ENCODE measurements around the gene ARF4.

Gene ARF4

DNA sequence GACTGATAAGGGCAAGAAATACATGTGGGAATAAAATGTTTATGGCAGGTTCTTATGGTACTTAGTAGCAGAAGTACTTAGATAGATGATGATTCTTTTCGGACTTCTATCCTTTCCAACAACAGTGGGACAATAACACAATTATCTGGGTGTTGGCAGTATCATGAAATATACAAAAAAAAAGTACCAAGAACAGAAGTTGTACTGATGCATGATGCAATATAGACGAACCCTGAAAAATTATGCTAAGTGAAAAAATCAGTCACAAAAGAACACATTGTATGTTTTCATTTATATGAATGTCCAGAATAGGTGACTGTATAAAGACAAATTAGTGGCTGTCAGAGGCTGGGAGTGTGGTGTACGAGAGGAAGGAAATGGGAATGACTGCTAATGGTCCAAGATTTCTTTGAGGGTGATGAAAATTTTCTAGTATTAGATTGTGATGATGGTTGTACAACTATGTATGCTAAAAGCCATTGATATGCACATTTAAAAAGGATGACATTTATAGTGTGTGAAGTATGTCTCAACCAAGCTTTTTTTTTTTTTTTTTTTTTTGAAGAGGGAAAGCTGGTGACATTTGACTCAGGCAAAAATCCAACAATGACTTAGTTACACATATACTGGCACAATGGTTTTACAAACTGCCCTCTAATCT lies 21.0 kb downstream of the ARF4 start:
- DNase-seq: no peak

GRCh38 chr3:57572096-57572495 lies 25.0 kb downstream of the ARF4 start:
- DNase-seq: no peak

DNA sequence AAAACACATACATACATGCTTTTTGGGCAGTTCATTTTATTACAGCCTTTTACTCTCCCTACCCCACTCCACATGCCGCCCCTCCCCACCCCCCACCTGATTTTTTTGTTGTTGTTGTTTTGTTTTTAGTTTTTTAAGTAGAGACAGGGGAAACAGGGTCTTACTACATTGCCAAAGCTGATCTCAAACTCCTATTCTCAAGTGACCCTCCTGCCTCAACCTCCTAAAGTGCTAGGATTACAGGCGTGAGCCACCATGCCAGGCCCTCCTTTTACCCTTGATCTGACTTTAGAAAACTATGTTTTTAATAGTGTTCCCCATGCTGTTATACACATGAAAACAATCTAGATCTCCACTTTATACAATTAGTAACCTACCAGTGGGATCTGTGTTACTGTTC lies 26.3 kb downstream of the ARF4 start:
- DNase-seq: no peak

DNA sequence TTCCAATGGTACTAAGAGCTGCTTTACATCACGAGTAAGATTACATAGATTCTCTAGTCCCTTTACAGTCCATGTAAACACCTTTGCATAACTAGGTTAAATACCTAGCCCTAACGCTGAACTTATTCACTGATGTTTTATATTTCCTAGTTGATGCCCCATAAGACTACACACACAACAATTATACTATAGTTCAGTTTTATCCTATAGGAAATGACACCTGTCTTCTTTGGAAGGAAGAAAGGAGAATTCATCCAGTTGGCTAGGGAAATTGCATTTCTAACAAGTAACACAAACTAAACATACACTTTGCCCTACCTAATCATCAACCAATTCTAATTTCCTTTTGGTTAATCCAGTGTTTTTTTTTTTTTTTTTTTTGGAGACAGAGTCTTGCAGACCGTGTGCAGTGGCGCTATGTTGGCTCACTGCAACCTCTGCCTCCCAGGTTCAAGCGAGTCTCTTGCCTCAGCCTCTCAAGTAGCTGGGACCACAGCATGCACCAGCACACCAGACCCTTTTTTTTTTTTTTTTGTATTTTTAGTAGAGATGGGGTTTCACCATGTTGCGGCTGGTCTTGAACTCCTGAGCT lies 27.2 kb downstream of the ARF4 start:
- DNase-seq: no peak

GRCh38 chr3:57559526-57559925 lies 37.6 kb downstream of the ARF4 start:
- no peak for DNase-seq

- peak; percentile 36 for DNase-seq
Measured at GRCh38 chr3:57557085-57557537, 40.0 kb downstream of the ARF4 start.

GRCh38 chr3:57556459-57557084 lies 40.6 kb downstream of the ARF4 start:
- DNase-seq: peak; percentile 10

GRCh38 chr3:57555738-57556458 lies 41.2 kb downstream of the ARF4 start, which contains the start of gene PDE12:
PDE12 (plus strand) TSS chr3:57556274; CDS start chr3:57556380, 106 bp downstream.
- DNase-seq: peak; percentile 88

GRCh38 chr3:57555306-57555705 lies 41.8 kb downstream of the ARF4 start:
- DNase-seq: no peak

GRCh38 chr3:57546616-57547015 lies 50.5 kb downstream of the ARF4 start:
- no peak for DNase-seq

DNA sequence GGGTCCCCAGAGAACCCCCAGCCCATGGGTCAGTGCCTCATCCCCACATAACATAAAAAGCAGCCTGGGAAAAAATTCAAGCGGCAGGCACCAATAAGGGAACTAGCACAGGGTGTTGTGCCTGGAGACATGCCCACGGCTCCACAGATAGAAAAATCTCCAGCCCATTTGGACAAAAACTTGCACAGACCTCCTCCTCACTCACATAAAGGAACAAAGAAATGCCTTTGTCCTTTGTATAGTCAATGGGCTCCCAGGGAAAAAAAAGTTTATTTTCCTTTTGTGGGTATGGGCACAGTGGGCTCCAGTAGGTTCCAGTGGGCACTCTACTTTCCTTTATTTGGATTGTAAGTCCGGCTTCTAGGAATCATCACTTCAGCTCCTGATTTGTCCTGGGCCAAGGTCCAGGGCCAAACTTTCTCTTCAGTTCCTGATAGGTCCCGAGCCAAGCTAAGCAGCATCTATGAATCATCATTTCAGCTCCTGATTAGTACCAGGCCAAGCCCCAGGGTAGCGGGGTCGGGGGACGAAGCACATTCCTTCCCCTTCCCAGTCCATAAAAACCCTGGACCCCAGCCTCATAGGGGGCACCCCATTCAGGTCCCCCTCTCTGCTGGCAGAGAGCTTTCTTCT lies 51.4 kb downstream of the ARF4 start:
- no peak for DNase-seq

DNA sequence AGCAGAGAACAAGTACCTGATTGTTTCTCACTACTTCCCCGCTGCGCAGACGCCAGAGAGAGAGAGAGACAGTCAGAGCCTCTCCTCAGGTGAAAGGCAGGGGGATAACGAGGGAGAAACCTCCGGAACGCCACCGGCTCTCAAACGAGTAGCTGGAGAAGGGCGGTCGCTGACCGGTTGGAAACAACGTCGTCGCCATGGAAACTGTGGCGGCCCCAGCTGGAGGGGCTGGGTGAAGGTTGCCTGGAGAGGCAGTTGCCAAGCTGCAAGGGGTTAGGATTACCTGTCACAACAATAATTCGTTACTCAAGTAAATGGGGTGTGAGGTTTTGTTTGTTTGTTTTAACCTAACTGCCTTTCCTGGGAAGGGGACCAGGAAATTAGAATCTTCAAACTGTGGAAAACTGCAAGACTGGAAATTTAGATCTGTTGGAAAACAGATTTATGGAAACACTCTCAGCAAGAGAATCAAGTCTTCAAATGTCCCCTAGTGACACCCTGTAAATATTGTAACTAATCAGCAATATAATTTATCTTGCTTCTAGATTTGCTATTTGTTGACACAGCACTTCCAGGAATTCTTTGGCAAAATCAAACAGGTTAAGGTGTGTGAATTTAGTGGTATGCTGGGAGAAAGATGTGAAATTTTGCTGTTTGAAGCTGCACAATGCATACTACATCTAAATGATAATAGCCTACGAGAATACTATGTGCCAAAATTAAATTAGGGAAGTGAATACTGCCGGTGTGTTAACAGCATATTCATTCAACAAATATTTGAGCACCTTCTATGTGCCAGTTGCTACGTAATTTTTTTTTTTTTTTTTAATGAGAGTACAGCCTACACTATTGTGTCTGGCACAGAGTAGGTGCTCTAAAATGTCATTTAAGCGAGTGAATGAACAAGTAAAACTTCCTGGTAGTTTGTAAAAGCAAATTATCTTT lies 52.7 kb downstream of the ARF4 start, which contains the start of gene DNAH12:
DNAH12 (minus strand) TSS at position 164 of the 945 bp plus-strand sequence. CDS start 1,474 bp downstream, outside the sequence.
- no peak for DNase-seq

GRCh38 chr3:57538465-57538864 lies 58.7 kb downstream of the ARF4 start:
- no peak for DNase-seq

- no peak for DNase-seq
Measured at GRCh38 chr3:57530071-57530608, 67.0 kb downstream of the ARF4 start.

Data from CD4-positive, alpha-beta T cell treated with Interleukin-4 for 4 hours (primary cell).